Measurements from ENCODE around the gene NBAS. TPM values are rescaled to one million over a fixed set of nuclear protein-coding genes. Genes with fewer than 3 reads are reported as not detected.

Gene NBAS
- total RNA-seq, 1 experiment from 2014 or later: 36.3 TPM

DNA sequence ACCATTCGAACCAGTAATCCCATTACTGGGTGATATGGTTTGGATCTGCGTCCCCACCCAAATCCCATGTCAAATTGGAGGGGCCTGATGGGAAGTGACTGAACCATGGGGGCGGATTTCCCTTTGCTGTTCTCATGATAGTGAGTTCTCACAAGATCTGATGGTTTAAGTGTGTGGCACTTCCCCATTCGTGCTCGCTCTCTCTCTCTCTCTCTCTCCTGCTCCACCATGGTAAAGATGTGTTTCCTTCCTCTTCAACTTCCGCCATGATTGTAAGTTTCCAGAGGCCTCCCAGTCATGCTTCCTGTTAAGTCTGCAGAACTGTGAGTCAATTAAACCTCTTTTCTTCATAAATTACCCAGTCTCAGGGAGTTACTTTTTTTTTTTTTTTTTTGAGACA is 62.6 kb downstream of the NBAS start:
- BruUV-seq (replicated peaks): no TSS peak
- Histone ChIP-seq H3K4me3 (ENCODE audit: low read depth in 2 of 2, low read length in 2 of 2) (no peak overlapping the region), H3K9me3 (ENCODE audit: control insufficient read depth, insufficient read depth, low read depth, low read length) (no peaks in the 10 kb centered on the region), H3K27me3 (ENCODE audit: control insufficient read depth, insufficient read depth, low read length) (no peaks in the 10 kb centered on the region), H3K36me3 (ENCODE audit: control insufficient read depth, insufficient read depth, low read length) (no peaks in the 10 kb centered on the region), H3K27ac (ENCODE audit: low read length) (no peak overlapping the region), H3K4me1 (ENCODE audit: control insufficient read depth, insufficient read depth, low read length) (no peaks in the 10 kb centered on the region)
- POLR2A ChIA-PET: no interaction called here
- ATAC-seq (no peak), DNase-seq (ENCODE audit: low read depth, low spot score) (no peak)
- CTCF ChIA-PET: no interaction called here
- in situ Hi-C loops (cut with HindIII; ENCODE audit: low pct_unique_long_range_greater_than_20kb, low sequenced_read_pairs): no loop called here
- intact Hi-C loops (cut with micrococcal nuclease; ENCODE audit: unreplicated experiment): no loop called here
- TF ChIP-seq, protein P1, sequence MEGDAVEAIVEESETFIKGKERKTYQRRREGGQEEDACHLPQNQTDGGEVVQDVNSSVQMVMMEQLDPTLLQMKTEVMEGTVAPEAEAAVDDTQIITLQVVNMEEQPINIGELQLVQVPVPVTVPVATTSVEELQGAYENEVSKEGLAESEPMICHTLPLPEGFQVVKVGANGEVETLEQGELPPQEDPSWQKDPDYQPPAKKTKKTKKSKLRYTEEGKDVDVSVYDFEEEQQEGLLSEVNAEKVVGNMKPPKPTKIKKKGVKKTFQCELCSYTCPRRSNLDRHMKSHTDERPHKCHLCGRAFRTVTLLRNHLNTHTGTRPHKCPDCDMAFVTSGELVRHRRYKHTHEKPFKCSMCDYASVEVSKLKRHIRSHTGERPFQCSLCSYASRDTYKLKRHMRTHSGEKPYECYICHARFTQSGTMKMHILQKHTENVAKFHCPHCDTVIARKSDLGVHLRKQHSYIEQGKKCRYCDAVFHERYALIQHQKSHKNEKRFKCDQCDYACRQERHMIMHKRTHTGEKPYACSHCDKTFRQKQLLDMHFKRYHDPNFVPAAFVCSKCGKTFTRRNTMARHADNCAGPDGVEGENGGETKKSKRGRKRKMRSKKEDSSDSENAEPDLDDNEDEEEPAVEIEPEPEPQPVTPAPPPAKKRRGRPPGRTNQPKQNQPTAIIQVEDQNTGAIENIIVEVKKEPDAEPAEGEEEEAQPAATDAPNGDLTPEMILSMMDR (IDR thresholded peaks at IDR 0.05): no peak
- no peak for TF ChIP-seq TCF7L2 (IDR thresholded peaks at IDR 0.05; ENCODE audit: low read depth, low read length)
- no peak for TF ChIP-seq POLR2AphosphoS5 (IDR thresholded peaks at IDR 0.05; ENCODE audit: low read depth, low read length)
- TF ChIP-seq, protein P2, sequence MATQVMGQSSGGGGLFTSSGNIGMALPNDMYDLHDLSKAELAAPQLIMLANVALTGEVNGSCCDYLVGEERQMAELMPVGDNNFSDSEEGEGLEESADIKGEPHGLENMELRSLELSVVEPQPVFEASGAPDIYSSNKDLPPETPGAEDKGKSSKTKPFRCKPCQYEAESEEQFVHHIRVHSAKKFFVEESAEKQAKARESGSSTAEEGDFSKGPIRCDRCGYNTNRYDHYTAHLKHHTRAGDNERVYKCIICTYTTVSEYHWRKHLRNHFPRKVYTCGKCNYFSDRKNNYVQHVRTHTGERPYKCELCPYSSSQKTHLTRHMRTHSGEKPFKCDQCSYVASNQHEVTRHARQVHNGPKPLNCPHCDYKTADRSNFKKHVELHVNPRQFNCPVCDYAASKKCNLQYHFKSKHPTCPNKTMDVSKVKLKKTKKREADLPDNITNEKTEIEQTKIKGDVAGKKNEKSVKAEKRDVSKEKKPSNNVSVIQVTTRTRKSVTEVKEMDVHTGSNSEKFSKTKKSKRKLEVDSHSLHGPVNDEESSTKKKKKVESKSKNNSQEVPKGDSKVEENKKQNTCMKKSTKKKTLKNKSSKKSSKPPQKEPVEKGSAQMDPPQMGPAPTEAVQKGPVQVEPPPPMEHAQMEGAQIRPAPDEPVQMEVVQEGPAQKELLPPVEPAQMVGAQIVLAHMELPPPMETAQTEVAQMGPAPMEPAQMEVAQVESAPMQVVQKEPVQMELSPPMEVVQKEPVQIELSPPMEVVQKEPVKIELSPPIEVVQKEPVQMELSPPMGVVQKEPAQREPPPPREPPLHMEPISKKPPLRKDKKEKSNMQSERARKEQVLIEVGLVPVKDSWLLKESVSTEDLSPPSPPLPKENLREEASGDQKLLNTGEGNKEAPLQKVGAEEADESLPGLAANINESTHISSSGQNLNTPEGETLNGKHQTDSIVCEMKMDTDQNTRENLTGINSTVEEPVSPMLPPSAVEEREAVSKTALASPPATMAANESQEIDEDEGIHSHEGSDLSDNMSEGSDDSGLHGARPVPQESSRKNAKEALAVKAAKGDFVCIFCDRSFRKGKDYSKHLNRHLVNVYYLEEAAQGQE (IDR thresholded peaks at IDR 0.05; ENCODE audit: insufficient read depth in 1 of 2, low read depth in 2 of 2, low read length in 1 of 2): no peak
- TF ChIP-seq SIN3A (IDR thresholded peaks at IDR 0.05; ENCODE audit: borderline replicate concordance, insufficient read depth, low read depth, low read length): no peak

DNA sequence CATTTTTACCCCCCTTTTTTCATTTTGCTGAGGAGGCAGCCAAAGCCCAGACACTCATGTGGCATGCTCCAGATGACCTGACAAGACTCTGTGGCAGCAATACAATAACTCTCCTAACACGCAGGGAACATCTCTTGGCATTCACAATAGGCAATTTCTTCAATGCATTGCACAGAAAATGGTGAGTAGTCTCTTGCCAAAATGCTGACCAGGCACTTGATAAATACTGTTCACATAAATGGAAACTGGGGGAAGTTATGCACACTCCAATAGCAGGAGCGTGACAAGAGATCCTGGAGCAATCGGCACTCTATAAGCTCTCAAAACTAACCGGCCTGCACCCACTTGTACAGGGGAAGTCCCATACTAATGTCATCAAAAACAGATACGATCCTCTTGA is 66.3 kb downstream of the NBAS start:
- no peak for ATAC-seq
- no peak for DNase-seq (ENCODE audit: low read depth, low spot score)
- ChIA-PET POLR2A (no interaction called here), CTCF (no interaction called here)
- H3K9me3 ChIP-seq (ENCODE audit: control insufficient read depth, insufficient read depth, low read depth, low read length): no peaks in the 10 kb centered on the region
- in situ Hi-C loops (cut with HindIII; ENCODE audit: low pct_unique_long_range_greater_than_20kb, low sequenced_read_pairs): no loop called here
- H3K36me3 ChIP-seq (ENCODE audit: control insufficient read depth, insufficient read depth, low read length): no peaks in the 10 kb centered on the region
- intact Hi-C loops (cut with micrococcal nuclease; ENCODE audit: unreplicated experiment): no loop called here
- TF ChIP-seq SIN3A (IDR thresholded peaks at IDR 0.05; ENCODE audit: borderline replicate concordance, insufficient read depth, low read depth, low read length) (no peak), TCF7L2 (IDR thresholded peaks at IDR 0.05; ENCODE audit: low read depth, low read length) (no peak), POLR2AphosphoS5 (IDR thresholded peaks at IDR 0.05; ENCODE audit: low read depth, low read length) (no peak)
- TF ChIP-seq, protein P1 (IDR thresholded peaks at IDR 0.05): no peak
- TF ChIP-seq, protein P2 (IDR thresholded peaks at IDR 0.05; ENCODE audit: insufficient read depth in 1 of 2, low read depth in 2 of 2, low read length in 1 of 2): no peak
- H3K27me3 ChIP-seq (ENCODE audit: control insufficient read depth, insufficient read depth, low read length): no peaks in the 10 kb centered on the region
- H3K4me1 ChIP-seq (ENCODE audit: control insufficient read depth, insufficient read depth, low read length): no peaks in the 10 kb centered on the region
- H3K4me3 ChIP-seq (ENCODE audit: low read depth in 2 of 2, low read length in 2 of 2): no peak overlapping the region
- no TSS peak for BruUV-seq (replicated peaks)
- no peak overlapping the region for H3K27ac ChIP-seq (ENCODE audit: low read length)

Data from Panc1 (cell line).